GM21360 (cell line): ENCODE data around the gene PTX3.

Experiments
- ATAC-seq: cut with Tn5 transposase; IDR thresholded peaks from one replicate; pipeline ENCODE4 v1.9.1; 2021; ENCODE audit warnings: mild to moderate bottlenecking, moderate library complexity; ENCODE audit not compliant: unreplicated experiment

PTX3 gene

GRCh38 chr3:157420606-157421130, 16.0 kb upstream of the PTX3 start:
- ATAC-seq = no peak

GRCh38 chr3:157423337-157423736, 13.3 kb upstream of the PTX3 start:
- no peak for ATAC-seq

- no peak for ATAC-seq
Observed at GRCh38 chr3:157427901-157428300, 8.7 kb upstream of the PTX3 start.

DNA sequence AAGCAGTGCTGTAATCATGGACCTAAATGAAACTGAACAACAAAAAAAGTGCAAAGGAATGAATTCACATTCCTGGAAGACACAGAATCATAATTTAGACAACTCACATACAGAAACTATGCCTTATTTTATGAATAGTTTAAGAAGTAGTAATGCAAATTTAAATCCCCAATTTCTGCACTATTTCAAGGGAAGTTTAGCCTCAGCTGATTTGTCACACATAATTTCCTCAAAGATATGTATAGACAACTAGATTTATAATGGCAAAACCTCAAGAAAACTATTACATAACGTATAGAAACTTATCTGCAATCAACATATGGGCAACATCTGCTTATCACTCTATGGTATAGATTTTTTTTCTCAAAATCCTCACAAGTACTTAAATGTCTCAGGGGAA, 7.8 kb upstream of the PTX3 start:
- no peak for ATAC-seq

GRCh38 chr3:157429708-157430107, 6.9 kb upstream of the PTX3 start:
- no peak for ATAC-seq

DNA sequence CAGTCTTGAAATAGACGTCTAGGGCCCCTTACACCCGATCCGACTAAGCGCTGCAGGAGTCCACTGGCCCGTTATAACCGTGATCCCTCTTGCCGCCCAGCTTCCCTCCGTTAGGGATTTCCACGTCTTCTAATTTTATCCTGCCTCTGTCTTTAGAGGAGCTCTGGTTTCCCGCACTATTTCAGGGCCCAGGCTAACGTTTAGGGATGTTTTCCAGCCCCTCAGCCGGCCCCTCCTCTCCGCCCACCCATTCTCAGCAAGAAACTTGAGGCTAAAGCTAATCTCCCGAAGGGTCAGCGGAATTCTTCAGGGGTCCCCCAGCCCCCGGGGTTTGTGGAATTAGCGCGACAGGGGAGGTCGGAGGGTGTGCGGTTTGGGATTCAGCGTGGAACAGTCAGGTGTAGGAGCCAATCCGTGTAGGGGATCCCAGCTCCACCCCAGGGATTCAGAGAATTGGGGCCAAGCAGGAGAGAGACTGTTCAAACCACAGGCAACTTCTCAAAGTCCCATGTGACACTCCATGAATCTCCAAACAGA, 1.6 kb downstream of the PTX3 start:
- ATAC-seq = no peak

DNA sequence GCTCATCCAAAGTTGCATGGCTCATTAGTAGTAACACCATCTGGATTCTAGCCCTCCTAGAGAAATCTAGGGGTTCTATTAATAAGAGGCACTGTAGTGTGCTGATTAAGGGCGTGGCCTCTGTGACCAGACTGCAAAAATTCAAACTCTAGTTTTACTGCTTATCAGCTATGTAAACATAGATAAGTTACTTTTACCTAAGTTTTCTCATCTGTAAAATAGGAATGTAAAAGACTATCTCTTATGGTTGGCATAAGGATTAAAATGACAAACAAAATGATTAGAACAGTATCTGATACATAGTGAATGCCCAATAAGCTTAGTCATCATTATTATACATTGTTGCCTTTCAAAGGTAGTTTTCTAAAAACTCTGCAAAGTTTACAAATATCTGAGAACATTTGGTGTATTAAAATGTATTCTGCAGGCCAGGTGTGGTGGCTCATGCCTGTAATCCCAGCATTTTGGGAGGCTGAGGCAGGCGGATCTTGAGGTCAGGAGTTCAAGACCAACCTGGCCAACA, 4.5 kb downstream of the PTX3 start:
- ATAC-seq = no peak

GRCh38 chr3:157442729-157443128, 6.1 kb downstream of the PTX3 start:
- no peak for ATAC-seq

DNA sequence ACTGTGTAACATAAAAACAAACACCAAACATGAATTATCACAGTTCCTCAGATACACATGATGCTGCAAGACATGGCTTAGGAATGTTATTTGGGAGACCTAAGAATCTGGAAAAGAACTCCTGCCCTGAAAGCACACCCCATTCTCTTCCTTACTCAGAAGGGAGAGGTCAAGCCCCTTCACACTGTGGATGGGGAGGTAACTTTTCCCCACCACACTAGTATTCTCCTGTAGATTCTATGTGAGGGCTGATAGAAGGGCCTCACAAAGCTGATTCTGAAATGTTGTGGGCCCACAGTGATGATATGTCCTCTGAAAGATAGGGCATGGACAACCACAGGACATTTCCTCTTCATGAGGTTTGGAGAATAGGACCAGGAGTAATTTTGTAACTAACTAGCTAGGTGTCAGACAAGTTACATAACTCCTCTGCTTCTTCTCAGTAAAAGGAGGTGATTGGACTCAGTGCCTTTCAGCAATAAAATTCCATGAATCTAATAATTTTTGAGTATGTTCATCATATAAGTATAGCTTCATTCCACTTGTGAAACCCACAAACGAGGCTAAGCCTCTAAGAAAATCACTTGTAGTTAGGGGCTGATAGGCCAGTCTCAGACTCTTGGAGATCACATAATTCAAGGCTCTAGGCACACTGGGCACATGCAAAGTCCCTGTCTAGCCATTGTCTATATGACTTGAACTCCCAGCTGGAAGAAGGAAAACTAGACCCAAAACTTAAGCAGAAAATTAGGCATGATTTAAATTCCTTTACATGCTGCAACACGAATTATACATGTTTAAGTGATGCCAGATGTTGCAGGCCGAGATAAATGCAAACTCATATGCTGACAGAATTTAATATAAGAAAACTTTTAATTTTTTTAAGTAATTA, 7.5 kb downstream of the PTX3 start:
- ATAC-seq = no peak

GRCh38 chr3:157444797-157445184, 8.1 kb downstream of the PTX3 start:
- ATAC-seq = no peak

- no peak for ATAC-seq
Observed at GRCh38 chr3:157445857-157446256, 9.2 kb downstream of the PTX3 start.

- ATAC-seq = no peak
Observed at GRCh38 chr3:157447026-157447694, 10.5 kb downstream of the PTX3 start.

DNA sequence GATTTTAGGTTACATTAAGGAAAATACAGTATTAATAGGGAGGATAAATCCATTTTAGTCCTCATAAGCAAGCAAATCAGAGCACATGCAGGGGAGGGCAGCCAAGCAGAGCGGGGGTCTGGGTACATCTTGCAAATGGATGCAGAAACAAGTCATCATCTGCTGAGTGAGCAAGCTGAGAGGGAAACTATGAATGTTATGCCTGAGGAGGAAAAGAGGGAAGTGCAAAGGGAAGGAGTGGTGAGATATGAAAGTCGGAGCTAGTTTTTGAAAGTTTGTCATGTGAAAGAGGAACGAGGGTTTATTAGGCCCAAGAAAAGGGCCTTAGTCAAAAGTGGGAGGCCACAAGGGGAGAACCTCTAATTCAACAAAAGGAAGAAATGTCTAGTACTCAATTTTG, 15.4 kb downstream of the PTX3 start:
- ATAC-seq = no peak

DNA sequence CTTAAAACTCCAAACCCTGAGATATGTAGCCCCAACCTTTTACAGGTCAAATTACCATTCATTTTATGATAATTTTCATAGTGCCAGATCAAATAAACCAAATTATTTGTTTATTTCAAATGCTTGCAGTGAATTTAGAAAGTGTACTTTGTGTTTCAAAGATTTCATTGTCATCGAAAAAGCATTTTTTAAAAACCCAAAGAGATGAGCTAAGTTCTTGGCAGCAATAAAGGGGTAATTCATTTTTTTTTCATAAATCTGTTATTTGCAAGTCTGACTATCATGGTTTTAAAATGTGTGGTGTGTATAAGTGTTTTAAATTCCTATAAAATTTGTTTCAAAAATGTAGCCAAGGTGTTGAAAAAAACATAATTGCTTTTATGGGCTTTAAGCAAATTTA, 17.2 kb downstream of the PTX3 start:
- no peak for ATAC-seq

GRCh38 chr3:157459706-157460105, 23.1 kb downstream of the PTX3 start:
- no peak for ATAC-seq

DNA sequence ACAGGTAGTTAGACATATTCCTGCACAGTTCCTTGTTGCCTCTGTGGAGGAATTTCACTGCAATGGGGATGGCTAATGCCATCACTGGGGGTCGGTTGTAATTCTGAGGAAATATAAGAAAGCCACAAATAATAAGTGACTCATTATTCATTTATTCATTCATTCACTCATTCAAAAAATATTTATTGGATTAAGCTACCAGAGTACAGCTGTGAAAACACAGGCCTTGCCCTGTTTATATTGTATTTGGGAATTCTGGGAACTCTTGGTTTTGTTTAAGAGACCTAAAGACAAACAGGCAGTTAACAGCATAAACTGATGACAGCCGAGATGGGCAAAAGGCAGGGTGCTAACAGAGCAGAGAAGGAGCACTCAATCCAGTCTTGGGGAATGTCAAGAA, 23.6 kb downstream of the PTX3 start:
- no peak for ATAC-seq

GRCh38 chr3:157463816-157464215, 27.2 kb downstream of the PTX3 start:
- ATAC-seq = no peak

GRCh38 chr3:157464321-157464720, 27.7 kb downstream of the PTX3 start:
- ATAC-seq = no peak

- no peak for ATAC-seq
Observed at GRCh38 chr3:157465741-157466140, 29.1 kb downstream of the PTX3 start.

- no peak for ATAC-seq
Observed at GRCh38 chr3:157467200-157467599, 30.6 kb downstream of the PTX3 start.

DNA sequence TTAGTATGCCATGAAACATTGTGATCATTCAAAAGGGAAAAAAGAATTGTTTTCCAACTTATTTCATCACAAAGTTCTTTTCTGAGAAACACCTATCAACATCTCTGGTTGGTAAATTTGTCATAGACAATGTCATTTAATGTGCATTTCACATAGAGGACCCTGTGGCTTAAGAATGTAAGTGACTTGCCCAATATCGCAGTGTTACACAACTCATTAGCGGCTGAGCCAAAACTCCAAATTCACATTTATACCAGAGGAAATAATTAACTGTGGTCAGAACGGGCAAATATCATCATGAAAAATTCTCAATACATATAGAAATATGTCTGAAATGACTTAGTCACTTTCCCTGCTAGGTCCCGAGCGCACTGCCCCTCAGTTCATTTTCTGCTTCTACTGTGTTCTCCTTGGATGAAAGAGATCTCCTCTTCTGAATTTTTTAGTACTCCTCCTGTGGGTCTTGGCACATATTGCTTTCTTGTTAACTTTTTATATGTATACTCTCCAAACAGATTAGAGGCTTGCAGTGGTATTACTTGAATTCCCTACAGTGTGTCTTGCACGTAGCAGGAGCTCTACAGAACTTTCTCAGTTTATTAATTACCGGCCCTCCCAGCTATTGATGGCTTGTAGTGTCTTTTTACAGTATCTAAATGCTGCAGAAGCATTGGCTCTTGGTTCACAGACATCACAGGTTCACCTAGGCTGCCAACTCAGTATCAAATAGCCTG, 33.1 kb downstream of the PTX3 start:
- ATAC-seq = no peak
